Measurements from ENCODE around the gene TMPO. TPM values are rescaled to one million over a fixed set of nuclear protein-coding genes. Genes with fewer than 3 reads are reported as not detected.

Gene TMPO
- total RNA-seq, 1 experiment from 2014 or later, result 202 TPM

DNA sequence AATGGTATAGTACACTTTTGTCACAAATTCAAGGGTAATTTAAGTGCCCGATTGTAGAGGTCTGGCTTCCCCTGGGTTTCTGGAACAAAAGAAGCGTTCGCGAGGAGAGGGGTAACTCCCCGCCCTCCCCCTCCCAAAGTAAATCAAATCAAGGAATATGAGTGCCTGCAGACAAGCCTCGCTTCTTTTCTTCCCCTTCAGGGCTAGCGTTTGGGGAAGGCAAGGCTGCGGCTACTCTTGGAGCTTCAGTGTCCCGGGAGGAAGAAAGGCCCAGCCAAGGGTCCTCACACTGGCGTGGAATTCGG is 456 bp upstream of the TMPO start:
- peak overlapping the region; percentile 50 for H3K56ac ChIP-seq (ENCODE audit: insufficient read length, low read depth, low read length)
- no peak overlapping the region for H2BK20ac ChIP-seq (ENCODE audit: low read depth, low read length, poor library complexity, severe bottlenecking)
- peak overlapping the region; percentile 71 for H3T11ph ChIP-seq (ENCODE audit: low read length)
- peaks cover 28% of the 10 kb centered on the region; the same call in 1 of the 2 replicates for H3K79me2 ChIP-seq (ENCODE audit: insufficient read depth, low read length)
- H3K27me3 ChIP-seq (ENCODE audit: insufficient read depth, low read length), result no peaks in the 10 kb centered on the region
- H2BK5ac ChIP-seq (ENCODE audit: insufficient read length, low read length), result peak overlapping the region; percentile 96
- H3K27ac ChIP-seq (ENCODE audit: insufficient read length, low read depth, low read length), result peak overlapping the region; percentile 99
- no peaks in the 10 kb centered on the region for H4K20me1 ChIP-seq (ENCODE audit: control insufficient read depth, insufficient read depth, insufficient read length)
- H3K18ac ChIP-seq (ENCODE audit: insufficient read length, low read depth, low read length), result peak overlapping the region; percentile 97
- H4K8ac ChIP-seq (replicated peaks; ENCODE audit: insufficient read length, low read depth, low read length), result peak overlapping the region; percentile 77
- H4K5ac ChIP-seq (ENCODE audit: insufficient read length, low read depth, low read length), result peak overlapping the region; percentile 93
- Mint-ChIP-seq H3K36me3 (ENCODE audit: insufficient read depth in 1 of 3, low read depth in 3 of 3) (peaks cover 9 to 23% (median 12%) of the 10 kb centered on the region in 3 experiments), H3K27me3 (ENCODE audit: low read depth) (no peaks in the 10 kb centered on the region), H3K4me1 (peaks cover 19 to 29% of the 10 kb centered on the region in 2 experiments), H3K4me3 (peak overlapping the region; percentile 95 to 98), H3K27ac (peak overlapping the region; percentile 99 to 100 (median 99)), H3K9me3 (peaks cover 3 to 4% of the 10 kb centered on the region in 2 experiments; a peak in 1 of 5 replicates)
- H3K23me2 ChIP-seq (ENCODE audit: insufficient read length, low read depth, low read length, poor library complexity, severe bottlenecking), result peaks cover 7% of the 10 kb centered on the region
- H4K91ac ChIP-seq (ENCODE audit: insufficient read length, low read depth, low read length), result peak overlapping the region; percentile 51
- no peaks in the 10 kb centered on the region for H3K79me1 ChIP-seq (ENCODE audit: insufficient read depth, low read depth, low read length, poor library complexity, severe bottlenecking)
- no peak overlapping the region for H2AFZ ChIP-seq (ENCODE audit: low read length)
- peak overlapping the region; percentile 95 for H3K4ac ChIP-seq (ENCODE audit: low read depth, low read length)
- peak overlapping the region; percentile 94 for H3K14ac ChIP-seq (ENCODE audit: insufficient read depth, low read length)
- H3K4me2 ChIP-seq (ENCODE audit: insufficient read depth, insufficient read length, low read length), result peak overlapping the region; percentile 83
- peaks cover 5% of the 10 kb centered on the region; the same call in 1 of the 2 replicates for H3K4me1 ChIP-seq (ENCODE audit: insufficient read depth, low read length)
- H2BK120ac ChIP-seq (ENCODE audit: low read depth, low read length, poor library complexity, severe bottlenecking), result peak overlapping the region; percentile 89
- H3K9ac ChIP-seq (ENCODE audit: extremely low read depth, insufficient read length, low read length), result peak overlapping the region; percentile 100
- H2BK15ac ChIP-seq (ENCODE audit: low read depth, low read length), result no peak overlapping the region
- TF ChIP-seq, protein P1, sequence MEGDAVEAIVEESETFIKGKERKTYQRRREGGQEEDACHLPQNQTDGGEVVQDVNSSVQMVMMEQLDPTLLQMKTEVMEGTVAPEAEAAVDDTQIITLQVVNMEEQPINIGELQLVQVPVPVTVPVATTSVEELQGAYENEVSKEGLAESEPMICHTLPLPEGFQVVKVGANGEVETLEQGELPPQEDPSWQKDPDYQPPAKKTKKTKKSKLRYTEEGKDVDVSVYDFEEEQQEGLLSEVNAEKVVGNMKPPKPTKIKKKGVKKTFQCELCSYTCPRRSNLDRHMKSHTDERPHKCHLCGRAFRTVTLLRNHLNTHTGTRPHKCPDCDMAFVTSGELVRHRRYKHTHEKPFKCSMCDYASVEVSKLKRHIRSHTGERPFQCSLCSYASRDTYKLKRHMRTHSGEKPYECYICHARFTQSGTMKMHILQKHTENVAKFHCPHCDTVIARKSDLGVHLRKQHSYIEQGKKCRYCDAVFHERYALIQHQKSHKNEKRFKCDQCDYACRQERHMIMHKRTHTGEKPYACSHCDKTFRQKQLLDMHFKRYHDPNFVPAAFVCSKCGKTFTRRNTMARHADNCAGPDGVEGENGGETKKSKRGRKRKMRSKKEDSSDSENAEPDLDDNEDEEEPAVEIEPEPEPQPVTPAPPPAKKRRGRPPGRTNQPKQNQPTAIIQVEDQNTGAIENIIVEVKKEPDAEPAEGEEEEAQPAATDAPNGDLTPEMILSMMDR (conservative IDR thresholded peaks at IDR 0.05), result no peak
- H2BK12ac ChIP-seq (ENCODE audit: insufficient read length, low read depth, low read length), result peak overlapping the region; percentile 65
- no peak overlapping the region for H3K23ac ChIP-seq (ENCODE audit: insufficient read length, low read depth, low read length)
- no CpG with 5 or more reads among the region's 11 CpGs for WGBS (ENCODE audit: extremely low coverage, insufficient read length, low lambda C conversion rate)
- no peak for DNase-seq
- H3K9me3 ChIP-seq (ENCODE audit: control insufficient read depth, low read depth, low read length), result no peaks in the 10 kb centered on the region
- H2AK5ac ChIP-seq (ENCODE audit: insufficient read length, low read length), result no peak overlapping the region
